Measurements from ENCODE around the gene PRSS23.
"Not testable (repeated sequence)": the region's sequence is repeated elsewhere in the genome, so short reads cannot be mapped to it uniquely, and the experiment has no call there.

The PRSS23 gene, protein sequence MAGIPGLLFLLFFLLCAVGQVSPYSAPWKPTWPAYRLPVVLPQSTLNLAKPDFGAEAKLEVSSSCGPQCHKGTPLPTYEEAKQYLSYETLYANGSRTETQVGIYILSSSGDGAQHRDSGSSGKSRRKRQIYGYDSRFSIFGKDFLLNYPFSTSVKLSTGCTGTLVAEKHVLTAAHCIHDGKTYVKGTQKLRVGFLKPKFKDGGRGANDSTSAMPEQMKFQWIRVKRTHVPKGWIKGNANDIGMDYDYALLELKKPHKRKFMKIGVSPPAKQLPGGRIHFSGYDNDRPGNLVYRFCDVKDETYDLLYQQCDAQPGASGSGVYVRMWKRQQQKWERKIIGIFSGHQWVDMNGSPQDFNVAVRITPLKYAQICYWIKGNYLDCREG

DNA sequence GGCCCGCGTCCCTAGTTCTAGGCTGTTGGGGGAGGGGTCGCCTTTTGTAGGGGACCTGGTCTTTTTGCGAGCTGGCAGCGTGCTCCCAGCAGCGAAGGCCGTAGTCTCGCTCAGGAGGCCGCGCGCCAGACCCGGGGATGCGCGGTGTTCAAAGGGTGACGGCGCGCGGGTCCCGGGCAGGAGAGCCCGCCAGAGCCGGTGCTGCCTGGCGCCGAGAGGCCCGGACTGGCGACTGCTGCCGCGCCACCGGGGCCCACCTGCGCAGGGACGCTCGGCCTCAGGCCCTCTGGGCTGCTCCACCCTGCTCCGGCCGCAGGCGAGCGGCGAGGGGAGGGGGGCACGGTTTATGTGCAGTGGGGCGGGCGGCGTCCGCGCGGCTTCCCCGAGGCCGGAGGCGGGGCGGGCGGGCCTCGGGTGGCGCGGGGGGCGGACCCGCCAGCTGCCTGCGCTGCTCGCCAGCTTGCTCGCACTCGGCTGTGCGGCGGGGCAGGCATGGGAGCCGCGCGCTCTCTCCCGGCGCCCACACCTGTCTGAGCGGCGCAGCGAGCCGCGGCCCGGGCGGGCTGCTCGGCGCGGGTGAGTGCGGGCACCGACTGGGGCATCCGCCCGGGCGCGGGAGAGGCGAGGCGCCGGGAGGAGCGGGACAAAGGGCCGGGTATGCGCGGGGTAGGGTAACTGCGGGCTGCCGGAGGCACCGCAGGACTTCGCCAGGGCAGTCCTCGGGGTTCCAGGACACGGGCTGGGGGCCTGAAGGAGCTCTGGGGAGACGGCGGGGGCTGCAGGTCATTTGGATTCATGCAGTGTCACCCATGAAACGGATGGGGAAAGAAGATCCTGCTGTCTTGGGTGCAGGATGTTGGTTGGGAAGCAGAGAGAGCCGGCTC lies at the start of gene PRSS23:
TSS of gene PRSS23 (plus strand) at position 467 of the 884 bp plus-strand sequence. CDS start 7,102 bp downstream, outside the sequence.
- Histone ChIP-seq H3K4me1 (ENCODE audit: insufficient read depth, low read length) (peaks cover 38% of the 10 kb centered on the region), H3K27me3 (ENCODE audit: insufficient read depth, low read length) (no peaks in the 10 kb centered on the region), H3K9me3 (ENCODE audit: low read length) (no peaks in the 10 kb centered on the region), H2AFZ (ENCODE audit: low read depth, low read length) (peak within 1 kb of the TSS; percentile 13), H3K4me3 (ENCODE audit: low read length) (peak within 1 kb of the TSS; percentile 79), H3K36me3 (ENCODE audit: insufficient read depth, low read length) (peaks cover 14% of the 10 kb centered on the region)

DNA sequence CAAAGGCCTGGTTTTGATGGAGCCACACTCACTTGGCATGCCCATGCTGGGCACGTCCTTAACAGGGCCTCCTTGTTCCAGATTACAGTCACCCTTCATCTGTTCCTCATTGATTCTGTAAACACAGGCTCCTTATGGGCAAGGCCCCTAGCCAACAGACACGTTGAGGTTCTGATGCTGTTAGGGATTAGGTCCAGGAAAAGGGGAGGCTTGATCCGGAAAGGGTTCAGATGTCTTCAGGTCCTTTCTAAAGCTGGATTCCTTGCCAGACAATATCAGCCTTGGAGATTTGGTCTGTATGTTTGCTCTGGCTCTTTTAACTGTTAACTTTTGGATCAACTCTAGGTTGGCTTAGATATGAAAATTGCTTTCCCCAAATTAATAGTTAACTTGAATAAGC lies 46.9 kb upstream of the PRSS23 start:
- Histone ChIP-seq H3K27me3 (ENCODE audit: insufficient read depth, low read length) (no peaks in the 10 kb centered on the region), H3K4me1 (ENCODE audit: insufficient read depth, low read length) (peaks cover 16% of the 10 kb centered on the region), H3K9me3 (ENCODE audit: low read length) (no peaks in the 10 kb centered on the region), H3K4me3 (ENCODE audit: low read length) (no peak overlapping the region), H2AFZ (ENCODE audit: low read depth, low read length) (no peak overlapping the region), H3K36me3 (ENCODE audit: insufficient read depth, low read length) (no peaks in the 10 kb centered on the region)

DNA sequence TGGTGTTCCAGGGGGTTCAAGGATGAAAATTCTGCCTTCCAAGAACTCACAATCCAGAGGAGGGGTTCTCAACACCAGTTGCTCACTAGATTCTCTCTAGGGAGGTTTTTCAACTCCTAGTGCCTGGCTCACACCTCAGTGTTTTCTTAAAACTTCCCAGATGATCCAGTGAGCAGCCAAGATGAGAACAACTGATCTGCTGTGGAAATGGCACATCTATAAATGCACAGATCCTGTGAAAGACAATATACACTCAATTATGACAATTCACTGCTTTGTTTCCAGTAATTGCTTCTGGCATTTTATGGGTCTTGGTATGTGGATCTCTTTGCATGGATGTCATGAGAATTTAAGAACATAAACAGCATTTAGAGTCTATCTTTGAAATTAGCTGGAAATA lies 45.2 kb upstream of the PRSS23 start:
- H3K4me3 ChIP-seq (ENCODE audit: low read length), result no peak overlapping the region
- peaks cover 14% of the 10 kb centered on the region for H3K4me1 ChIP-seq (ENCODE audit: insufficient read depth, low read length)

DNA sequence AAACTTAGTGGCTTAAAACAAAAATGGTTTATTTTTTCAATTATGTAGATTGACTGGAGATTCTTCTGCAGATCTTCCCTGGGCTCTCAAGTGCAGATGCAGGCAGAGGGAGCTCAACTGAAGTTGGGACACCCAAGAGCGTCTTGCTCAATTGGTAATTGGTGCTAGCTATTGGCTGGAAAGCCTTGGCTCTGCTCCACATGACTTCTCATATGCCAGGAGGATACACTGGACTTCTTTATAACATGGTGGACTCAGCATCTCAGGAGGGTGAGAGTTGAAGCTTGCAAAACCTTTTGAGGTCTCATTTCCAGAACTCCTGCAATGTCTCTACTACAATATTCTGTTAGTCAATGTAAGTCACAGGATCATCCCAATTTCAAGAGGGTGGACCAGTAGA lies 42.2 kb upstream of the PRSS23 start:
- Histone ChIP-seq H3K4me3 (ENCODE audit: low read length) (no peak overlapping the region), H3K36me3 (ENCODE audit: insufficient read depth, low read length) (no peaks in the 10 kb centered on the region), H3K27me3 (ENCODE audit: insufficient read depth, low read length) (no peaks in the 10 kb centered on the region), H3K4me1 (ENCODE audit: insufficient read depth, low read length) (peaks cover 13% of the 10 kb centered on the region), H2AFZ (ENCODE audit: low read depth, low read length) (no peak overlapping the region), H3K9me3 (ENCODE audit: low read length) (no peaks in the 10 kb centered on the region)

More for the DNA sequence above, 45.2 kb upstream of the PRSS23 start:
- H2AFZ ChIP-seq (ENCODE audit: low read depth, low read length), result no peak overlapping the region
- no peaks in the 10 kb centered on the region for H3K9me3 ChIP-seq (ENCODE audit: low read length)
- H3K27me3 ChIP-seq (ENCODE audit: insufficient read depth, low read length), result no peaks in the 10 kb centered on the region
- H3K36me3 ChIP-seq (ENCODE audit: insufficient read depth, low read length), result no peaks in the 10 kb centered on the region

DNA sequence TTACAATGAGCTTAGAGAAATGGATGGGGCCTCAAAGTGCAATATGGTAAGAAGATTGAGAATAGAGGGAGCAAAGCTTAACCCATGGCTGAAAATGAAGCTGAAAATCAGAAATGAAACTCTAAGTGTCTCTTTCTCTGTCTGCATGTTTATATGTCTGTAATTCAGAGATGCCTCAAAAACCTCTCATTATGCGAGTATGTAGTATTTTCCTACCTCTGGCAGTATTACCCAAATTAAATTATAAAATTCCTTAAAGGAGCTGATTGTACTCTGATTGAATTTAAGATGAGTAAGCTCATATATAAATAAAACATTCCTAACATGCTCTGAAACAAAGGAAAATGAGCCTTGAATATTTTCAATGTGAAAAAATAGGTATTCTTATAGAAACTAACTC lies 39.8 kb upstream of the PRSS23 start:
- Histone ChIP-seq H3K36me3 (ENCODE audit: insufficient read depth, low read length) (no peaks in the 10 kb centered on the region), H3K4me1 (ENCODE audit: insufficient read depth, low read length) (peaks cover 5% of the 10 kb centered on the region), H3K4me3 (ENCODE audit: low read length) (no peak overlapping the region), H3K27me3 (ENCODE audit: insufficient read depth, low read length) (no peaks in the 10 kb centered on the region), H3K9me3 (ENCODE audit: low read length) (no peaks in the 10 kb centered on the region), H2AFZ (ENCODE audit: low read depth, low read length) (no peak overlapping the region)

DNA sequence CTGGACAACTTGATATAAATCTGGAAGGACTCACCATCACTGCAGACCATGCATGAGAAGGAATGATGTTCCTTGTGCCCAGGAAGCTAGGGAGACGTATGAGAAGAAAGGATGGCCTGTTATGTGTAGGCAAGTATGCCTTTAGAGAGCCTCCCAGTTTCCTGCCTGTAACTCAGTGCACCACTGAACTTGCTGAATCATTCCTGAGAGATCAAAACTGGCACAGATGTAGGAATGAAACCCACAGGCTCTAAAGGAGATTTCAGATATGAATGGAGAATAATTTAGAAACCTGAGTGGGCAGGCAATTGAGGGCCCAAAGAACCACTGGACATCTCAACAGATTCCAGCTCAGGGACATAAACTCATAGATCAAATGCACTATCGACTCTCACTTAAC lies 38.4 kb upstream of the PRSS23 start:
- H3K36me3 ChIP-seq (ENCODE audit: insufficient read depth, low read length), result no peaks in the 10 kb centered on the region
- H3K9me3 ChIP-seq (ENCODE audit: low read length), result no peaks in the 10 kb centered on the region
- H2AFZ ChIP-seq (ENCODE audit: low read depth, low read length), result no peak overlapping the region
- no peaks in the 10 kb centered on the region for H3K27me3 ChIP-seq (ENCODE audit: insufficient read depth, low read length)
- peaks cover 11% of the 10 kb centered on the region for H3K4me1 ChIP-seq (ENCODE audit: insufficient read depth, low read length)
- no peak overlapping the region for H3K4me3 ChIP-seq (ENCODE audit: low read length)

DNA sequence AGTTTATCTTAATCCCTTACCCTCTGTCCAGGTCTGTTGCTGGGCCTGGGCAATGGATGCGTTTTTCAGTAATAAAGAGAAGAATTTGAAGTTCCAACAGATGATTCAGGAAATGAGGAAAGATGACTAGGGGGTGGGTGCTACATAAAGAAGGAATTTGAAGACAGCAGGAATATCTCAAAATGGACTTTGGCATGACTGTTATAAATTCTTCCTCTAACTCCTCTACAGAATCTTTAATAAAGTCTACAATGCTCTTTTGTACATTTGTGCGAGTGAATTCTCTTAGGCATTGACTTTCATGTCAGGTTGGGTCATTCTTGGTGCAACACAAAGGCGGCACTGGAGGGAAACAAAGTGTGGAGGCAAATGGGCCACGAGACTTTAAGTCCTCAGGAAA lies 35.1 kb upstream of the PRSS23 start:
- no peaks in the 10 kb centered on the region for H3K27me3 ChIP-seq (ENCODE audit: insufficient read depth, low read length)
- no peaks in the 10 kb centered on the region for H3K36me3 ChIP-seq (ENCODE audit: insufficient read depth, low read length)
- H2AFZ ChIP-seq (ENCODE audit: low read depth, low read length), result no peak overlapping the region
- H3K4me1 ChIP-seq (ENCODE audit: insufficient read depth, low read length), result peaks cover 19% of the 10 kb centered on the region
- no peak overlapping the region for H3K4me3 ChIP-seq (ENCODE audit: low read length)
- H3K9me3 ChIP-seq (ENCODE audit: low read length), result no peaks in the 10 kb centered on the region

DNA sequence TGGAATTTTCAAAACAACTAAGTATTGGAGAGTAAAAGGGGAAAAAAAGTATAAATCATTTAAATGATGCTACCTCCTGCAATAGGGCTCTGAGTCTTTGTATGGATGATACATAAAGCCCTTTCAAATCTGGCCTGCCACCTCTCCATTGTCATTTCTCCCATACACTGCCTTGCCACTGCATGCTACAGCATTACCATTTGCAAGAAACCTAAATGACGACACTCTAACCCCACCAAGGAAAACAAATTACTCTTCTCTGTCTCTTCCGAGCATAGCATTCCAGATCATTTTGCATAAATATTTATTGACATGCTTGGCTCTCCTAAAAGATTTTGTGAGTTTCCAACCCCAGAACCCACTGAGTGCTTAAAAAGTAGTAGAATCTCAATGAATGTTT lies 34.5 kb upstream of the PRSS23 start:
- H3K4me1 ChIP-seq (ENCODE audit: insufficient read depth, low read length), result peaks cover 19% of the 10 kb centered on the region
- no peaks in the 10 kb centered on the region for H3K9me3 ChIP-seq (ENCODE audit: low read length)
- no peak overlapping the region for H2AFZ ChIP-seq (ENCODE audit: low read depth, low read length)
- H3K36me3 ChIP-seq (ENCODE audit: insufficient read depth, low read length), result no peaks in the 10 kb centered on the region
- no peaks in the 10 kb centered on the region for H3K27me3 ChIP-seq (ENCODE audit: insufficient read depth, low read length)
- H3K4me3 ChIP-seq (ENCODE audit: low read length), result no peak overlapping the region

DNA sequence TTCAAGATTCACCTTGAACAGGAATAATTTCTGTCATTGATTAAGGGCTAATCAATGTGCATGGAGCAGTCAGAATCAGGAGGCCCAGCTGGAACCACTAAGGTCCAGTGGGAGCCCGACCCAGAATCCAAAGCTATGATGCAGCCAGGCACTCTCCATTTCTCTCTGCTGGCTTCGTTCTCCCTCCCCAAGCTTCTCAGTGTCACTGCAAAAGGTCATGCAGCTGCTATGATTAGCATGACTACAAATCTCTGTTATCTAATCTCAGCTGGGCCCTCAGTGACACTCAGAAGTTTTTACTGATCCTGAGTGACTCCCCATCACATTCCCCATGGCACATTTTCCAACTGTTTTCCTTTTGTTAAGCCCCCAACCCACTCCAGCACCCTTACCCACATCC lies 31.1 kb upstream of the PRSS23 start:
- no peak overlapping the region for H3K4me3 ChIP-seq (ENCODE audit: low read length)
- H3K36me3 ChIP-seq (ENCODE audit: insufficient read depth, low read length), result no peaks in the 10 kb centered on the region
- no peak overlapping the region for H2AFZ ChIP-seq (ENCODE audit: low read depth, low read length)
- no peaks in the 10 kb centered on the region for H3K27me3 ChIP-seq (ENCODE audit: insufficient read depth, low read length)
- no peaks in the 10 kb centered on the region for H3K9me3 ChIP-seq (ENCODE audit: low read length)
- H3K4me1 ChIP-seq (ENCODE audit: insufficient read depth, low read length), result peaks cover 19% of the 10 kb centered on the region

DNA sequence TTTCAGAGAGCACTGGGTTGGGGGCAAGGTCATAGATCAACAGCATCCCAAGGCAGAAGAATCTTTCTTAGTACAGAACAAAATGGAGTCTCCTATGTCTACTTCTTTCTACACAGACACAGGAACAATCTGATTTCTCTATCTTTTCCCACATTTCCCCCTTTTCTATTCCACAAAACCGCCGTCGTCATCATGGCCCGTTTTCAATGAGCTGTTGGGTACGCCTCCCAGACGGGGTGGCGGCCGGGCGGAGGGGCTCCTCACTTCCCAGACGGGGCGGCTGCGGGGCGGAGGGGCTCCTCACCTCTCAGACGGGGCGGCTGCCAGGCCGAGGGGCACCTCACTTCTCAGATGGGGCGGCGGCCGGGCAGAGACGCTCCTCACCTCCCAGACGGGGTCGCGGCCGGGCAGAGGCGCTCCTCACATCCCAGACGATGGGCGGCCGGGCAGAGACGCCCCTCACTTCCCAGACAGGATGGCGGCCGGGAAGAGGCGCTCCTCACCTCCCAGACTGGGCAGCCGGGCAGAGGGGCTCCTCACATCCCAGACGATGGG lies 29.8 kb upstream of the PRSS23 start:
- H3K9me3 ChIP-seq (ENCODE audit: low read length); H3K27me3 ChIP-seq (ENCODE audit: insufficient read depth, low read length); H3K4me3 ChIP-seq (ENCODE audit: low read length); H3K36me3 ChIP-seq (ENCODE audit: insufficient read depth, low read length); H2AFZ ChIP-seq (ENCODE audit: low read depth, low read length): not testable (repeated sequence)
- peaks cover 14% of the 10 kb centered on the region for H3K4me1 ChIP-seq (ENCODE audit: insufficient read depth, low read length)

DNA sequence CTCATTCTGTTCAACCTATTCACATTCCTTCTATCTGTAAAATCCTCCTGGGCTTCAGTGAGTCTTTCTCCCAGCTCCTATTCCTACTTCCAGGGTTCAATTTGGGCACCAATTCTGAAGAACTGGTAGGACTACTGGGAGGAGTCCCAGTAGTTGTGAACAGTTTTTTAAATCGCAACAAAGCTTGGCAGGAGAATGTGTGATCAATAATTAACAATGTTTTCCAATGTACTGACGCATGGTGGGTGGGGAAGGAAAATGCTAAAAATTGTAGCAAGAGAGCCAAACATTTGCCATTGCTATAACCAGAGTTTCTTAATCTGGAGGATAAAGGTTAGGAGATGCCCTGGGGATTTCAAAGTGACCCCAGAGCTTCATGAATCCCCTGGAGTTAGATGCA lies 27.3 kb upstream of the PRSS23 start:
- H2AFZ ChIP-seq (ENCODE audit: low read depth, low read length), result no peak overlapping the region
- H3K36me3 ChIP-seq (ENCODE audit: insufficient read depth, low read length), result no peaks in the 10 kb centered on the region
- peaks cover 8% of the 10 kb centered on the region for H3K4me1 ChIP-seq (ENCODE audit: insufficient read depth, low read length)

DNA sequence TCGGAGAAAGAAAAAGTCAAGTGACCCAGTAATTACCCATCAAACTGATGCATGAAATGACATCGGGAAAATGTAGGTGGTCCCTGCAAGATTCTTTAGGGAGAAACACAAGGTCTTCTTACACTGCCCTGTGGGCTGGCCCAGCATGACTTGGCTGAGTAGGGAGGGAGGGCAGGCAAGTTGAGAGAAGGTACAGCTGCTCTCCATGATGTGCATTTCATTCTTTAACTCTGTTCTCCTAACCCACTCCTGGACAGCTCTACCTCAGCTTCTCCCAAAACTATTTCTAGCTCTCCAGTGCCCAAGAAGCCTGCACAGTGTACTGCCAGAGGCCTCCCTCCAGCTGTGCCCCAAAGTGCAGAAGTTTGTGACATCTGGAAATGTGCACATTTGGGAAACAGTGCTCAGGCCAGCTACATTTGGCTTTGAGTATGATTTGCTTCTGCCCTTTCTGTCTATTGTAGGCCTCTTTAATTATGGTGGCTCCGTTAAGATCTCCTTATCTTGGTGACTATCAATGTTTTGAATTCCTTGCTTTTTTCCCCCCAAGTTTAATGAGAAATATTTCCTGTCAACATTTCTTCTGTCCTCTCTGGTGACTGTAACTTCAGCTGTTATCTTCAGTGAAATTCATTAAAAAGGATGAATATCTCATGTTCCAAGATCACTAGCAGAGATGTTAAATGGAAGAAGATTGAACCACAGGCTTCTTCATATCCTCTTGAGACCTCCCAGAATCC lies 26.7 kb upstream of the PRSS23 start:
- H3K9me3 ChIP-seq (ENCODE audit: low read length), result no peaks in the 10 kb centered on the region
- no peaks in the 10 kb centered on the region for H3K27me3 ChIP-seq (ENCODE audit: insufficient read depth, low read length)
- no peak overlapping the region for H2AFZ ChIP-seq (ENCODE audit: low read depth, low read length)
- no peak overlapping the region for H3K4me3 ChIP-seq (ENCODE audit: low read length)
- H3K4me1 ChIP-seq (ENCODE audit: insufficient read depth, low read length), result peaks cover 8% of the 10 kb centered on the region
- H3K36me3 ChIP-seq (ENCODE audit: insufficient read depth, low read length), result no peaks in the 10 kb centered on the region

More for the DNA sequence above, 27.3 kb upstream of the PRSS23 start:
- H3K27me3 ChIP-seq (ENCODE audit: insufficient read depth, low read length), result no peaks in the 10 kb centered on the region
- no peaks in the 10 kb centered on the region for H3K9me3 ChIP-seq (ENCODE audit: low read length)
- H3K4me3 ChIP-seq (ENCODE audit: low read length), result no peak overlapping the region
